EL (cell line): ENCODE data around the gene SAP30L.

Experiments
- DNase-seq: peaks from one replicate; pipeline ENCODE4 v3.0.0-alpha.2; 2016

SAP30L gene

DNA sequence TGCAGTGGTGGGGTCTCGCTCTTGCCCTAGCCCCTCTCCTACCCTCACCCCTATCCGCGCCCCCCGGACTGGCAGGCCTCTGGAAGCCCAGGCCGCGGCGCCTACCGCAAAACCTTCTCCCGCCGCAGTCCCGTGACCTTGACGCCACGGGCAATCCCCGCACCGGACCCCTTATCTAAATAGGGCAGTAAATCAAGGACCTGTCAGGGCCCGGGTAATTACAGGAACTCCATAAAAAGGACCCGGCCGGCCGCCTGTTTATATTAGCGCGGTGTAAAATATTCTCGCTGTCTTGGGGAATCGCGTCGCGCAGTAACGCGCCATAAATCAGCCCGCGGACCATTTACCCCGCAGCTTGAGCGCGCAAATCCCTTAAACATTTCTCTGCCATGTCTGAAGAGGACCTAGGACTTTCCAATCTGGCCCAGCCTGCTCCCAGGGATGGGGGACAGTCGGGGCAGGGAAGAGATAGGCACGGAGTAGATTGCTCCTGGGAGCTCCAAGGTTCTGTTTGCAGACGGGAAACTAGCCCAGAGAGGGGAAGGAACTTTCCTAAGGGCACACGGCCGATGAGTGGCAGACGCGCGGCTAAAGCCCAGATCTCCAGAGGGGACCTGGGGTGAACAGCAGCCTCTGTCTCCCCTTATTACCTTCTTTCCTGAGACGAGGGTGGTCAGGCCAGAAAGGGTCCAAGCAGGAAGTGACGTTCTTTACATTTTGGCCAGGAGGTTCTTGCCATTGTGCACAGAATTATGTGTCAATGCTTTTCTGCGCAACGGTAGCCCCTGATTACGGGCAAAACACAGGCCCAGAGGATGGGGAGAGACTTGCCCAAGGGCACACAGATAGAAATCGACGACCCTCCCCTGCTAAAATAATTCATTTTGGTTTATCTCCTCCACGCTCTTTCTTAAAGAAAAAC lies 37.0 kb downstream of the SAP30L start:
- DNase-seq = no peak

DNA sequence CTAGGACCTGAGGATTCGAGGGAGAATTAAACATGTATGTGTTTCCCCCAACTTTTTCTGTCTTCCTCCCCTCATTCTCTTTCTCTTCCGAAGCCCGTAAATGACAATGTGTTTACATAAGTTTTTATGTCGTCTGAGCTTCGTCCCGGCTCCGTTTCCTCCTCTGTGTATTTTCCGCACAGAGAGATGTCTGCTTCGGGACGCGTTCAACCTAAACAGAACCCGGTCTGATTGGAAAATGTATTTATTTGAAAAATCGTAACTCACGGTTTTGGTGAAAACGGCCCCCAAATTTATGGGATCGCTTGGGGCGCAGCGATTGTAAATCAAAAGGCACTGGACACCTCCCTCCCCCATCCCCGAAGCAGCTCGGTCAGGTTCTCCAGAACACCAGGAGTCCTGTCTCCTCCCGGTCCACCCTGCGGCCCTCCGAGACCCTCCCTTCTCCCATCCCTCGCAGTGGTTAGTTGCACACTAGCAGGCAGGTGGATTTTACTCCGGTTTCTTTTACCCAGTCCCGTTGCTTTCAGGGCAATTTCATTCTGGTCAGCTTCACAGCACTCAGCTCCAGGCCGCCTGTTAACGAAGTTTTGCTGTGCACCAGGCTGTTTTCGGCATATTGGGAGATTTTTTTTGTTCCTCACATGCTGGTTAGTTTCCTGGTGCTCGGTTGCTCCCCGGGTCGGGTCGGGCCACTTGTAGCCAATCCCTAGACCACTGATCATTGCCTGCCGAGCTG lies 38.0 kb downstream of the SAP30L start:
- no peak for DNase-seq

- DNase-seq = no peak
Measured at GRCh38 chr5:154484393-154485095, 38.7 kb downstream of the SAP30L start.

DNA sequence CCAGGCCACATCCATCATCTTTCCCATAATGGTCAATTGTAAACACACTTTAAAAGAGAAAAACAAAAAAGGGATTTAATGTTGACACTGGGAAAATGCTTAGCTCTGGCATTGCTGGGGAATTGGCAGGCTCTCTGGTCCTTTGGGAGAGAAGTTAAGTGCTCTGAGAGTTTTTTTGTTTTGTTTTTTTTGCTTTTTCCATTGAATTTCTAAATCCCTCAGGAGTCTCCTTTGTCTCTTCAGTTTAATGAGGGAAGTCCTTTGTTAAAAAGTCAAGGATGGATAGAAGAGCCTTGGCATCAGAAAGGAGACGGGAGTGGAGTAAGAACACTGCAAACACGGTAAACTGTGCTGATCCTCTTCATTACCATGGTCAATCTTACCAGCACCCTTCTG lies 39.3 kb downstream of the SAP30L start:
- DNase-seq = no peak

DNA sequence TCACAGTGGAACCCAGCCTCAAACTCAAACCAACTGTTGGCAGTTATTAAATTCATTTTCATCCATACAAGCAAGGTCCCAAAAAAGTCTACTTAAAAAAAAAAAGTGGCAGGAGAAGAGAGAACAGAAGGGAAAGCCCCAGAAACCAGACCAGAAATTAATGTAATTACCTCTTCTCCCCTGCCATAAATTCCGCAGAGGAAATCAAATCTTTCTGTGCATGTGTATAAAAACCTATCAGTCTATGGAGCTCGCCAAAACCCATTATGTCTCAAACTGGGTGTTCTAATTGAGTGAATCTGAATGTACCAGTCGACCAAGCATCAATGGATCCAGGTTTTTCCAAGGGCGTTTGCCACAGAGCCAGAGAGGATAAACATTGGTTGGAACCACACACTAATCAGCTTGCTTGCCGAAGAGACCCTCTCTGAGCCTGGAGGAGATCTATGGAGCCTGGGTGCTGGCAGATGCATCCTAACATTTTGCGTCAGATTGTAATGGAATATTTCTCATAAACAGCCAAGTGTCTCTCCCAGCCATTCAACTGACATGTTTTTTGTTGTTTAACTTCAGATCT lies 40.1 kb downstream of the SAP30L start:
- no peak for DNase-seq

- no peak for DNase-seq
Measured at GRCh38 chr5:154486427-154486866, 40.6 kb downstream of the SAP30L start.

- no peak for DNase-seq
Measured at GRCh38 chr5:154487541-154487940, 41.7 kb downstream of the SAP30L start.

GRCh38 chr5:154491941-154492340 lies 46.1 kb downstream of the SAP30L start:
- DNase-seq = no peak

DNA sequence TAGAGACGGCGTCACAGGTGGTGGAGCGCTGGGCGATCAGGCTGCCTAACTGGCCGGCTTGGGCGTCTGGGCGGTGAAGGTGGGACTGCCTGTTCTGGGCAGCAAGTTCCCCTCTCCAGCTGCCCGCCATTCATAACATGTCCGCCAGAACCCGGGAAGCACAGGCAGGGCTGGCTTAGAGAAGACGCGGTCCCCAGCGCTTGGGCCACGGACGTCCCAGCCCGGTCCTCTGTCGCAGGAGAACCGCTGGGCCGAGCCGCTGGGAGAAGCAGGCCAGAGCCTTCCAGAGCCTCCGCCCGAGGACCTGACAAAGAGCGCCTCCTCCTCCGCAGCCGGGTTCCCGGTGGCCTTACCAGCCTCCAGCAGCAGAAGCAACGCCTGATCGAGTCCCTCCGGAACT lies 47.5 kb downstream of the SAP30L start:
- DNase-seq = no peak

- no peak for DNase-seq
Measured at GRCh38 chr5:154494036-154494435, 48.2 kb downstream of the SAP30L start.

- DNase-seq = no peak
Measured at GRCh38 chr5:154498591-154498990, 52.8 kb downstream of the SAP30L start.

GRCh38 chr5:154498994-154499393 lies 53.2 kb downstream of the SAP30L start:
- no peak for DNase-seq

GRCh38 chr5:154501566-154501965 lies 55.8 kb downstream of the SAP30L start:
- DNase-seq = no peak

DNA sequence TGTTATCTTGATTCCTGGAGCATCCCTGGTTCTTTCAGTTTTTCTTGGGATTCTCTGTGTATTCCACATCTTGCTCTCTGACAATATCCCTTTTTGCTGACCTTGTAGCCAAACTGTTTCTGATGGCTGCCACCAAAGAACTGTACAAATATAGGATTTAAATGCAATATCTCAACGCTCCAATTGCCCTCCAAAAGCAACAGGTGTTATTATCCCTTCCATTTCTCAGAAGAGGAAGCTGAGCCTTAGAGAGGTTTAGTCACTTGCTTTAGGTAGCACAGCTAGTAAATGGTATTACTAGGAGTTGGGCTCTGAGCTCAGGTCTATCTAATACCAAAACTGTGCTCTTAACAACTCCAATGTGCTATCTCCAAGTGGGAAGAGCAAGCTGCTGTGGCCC lies 56.4 kb downstream of the SAP30L start:
- DNase-seq = no peak

DNA sequence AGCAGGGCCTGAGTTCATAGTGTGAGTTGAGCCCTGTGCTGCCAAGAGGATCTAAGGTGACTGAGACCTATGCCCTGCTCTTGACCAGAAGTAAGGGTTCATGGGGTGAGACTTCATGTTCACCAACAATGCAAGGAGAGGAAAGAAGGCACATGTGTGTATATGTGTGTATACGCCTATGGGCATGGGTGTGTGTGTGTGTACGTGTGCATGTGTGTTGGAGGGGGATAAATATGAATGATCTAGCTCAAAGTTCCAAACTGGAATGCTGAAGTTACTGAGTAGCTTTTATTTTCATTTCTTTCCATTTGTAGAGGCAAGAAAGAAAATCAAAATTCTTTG lies 57.9 kb downstream of the SAP30L start:
- no peak for DNase-seq

- no peak for DNase-seq
Measured at GRCh38 chr5:154505567-154505966, 59.8 kb downstream of the SAP30L start.

- DNase-seq = no peak
Measured at GRCh38 chr5:154506049-154506715, 60.4 kb downstream of the SAP30L start.

DNA sequence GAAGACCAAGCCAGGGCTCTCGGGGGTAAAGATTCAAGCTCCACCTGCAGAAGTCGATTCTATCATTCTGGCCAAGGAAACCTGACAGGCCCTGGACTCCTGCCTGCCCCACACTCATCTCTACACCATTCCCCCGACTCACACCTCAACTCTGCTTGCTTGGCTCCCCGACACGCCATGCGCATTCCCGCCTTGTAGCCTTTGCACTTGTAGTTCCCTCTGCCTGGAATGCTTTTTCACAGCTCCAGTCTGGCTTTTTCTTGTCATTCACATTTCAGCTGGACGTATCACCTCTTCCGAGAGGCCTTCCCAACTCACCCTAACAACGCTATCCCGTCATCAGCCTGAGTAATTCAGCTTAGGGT lies 60.9 kb downstream of the SAP30L start:
- DNase-seq = no peak

DNA sequence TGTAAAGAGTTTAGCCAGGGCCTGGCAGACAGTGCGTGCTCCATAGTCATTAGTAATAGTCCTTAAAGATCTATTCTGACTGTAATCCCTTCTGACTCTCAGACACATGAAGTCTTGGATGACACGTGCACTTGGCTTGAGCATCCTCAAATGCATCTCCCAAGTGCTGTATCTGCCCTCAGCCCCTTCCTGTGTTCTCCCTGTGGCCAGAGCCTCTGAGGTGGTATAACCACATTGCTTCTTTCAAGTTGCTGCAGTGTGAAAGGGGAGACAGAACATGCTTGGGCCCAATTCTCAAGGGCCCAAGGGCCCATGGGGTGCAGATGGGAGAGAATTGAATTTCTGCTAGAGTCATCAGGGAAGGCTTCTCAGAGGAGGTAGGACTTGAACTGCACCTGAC lies 62.3 kb downstream of the SAP30L start:
- DNase-seq = no peak

DNA sequence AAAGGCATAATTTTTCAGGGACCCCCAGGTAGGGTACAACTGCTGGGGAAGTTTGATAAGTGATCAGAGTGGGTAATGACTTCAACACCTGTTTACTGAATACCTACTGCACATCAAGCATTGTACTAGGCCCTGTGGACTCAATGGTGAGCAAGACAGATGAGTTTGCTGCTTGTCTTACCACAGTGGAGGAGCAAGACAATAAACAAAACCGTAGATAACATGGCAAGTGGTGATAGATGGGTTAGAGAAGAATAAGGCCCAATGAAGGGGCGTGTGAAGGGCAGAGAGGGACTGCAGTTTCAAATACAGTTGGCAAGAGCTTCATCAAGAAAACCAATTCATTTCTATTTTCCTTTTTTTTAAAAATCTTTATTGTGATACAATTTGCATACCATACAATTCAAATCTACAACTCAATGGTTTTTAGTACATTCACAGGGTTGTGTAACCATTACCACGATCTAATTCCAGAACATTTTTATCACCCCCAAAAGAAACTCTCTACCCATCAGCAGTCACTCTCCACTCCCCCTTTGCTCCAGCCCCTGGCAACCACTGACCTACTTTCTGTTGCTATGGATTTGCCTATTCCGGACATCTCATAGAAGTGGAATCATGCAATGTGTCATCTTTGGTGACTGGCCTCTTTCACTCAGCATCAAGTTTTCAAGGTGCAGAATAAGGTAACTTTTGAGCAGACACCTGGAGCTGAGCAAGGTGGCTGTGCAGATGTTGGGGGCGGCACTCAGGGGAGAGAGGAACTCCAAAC lies 64.2 kb downstream of the SAP30L start:
- DNase-seq = no peak
